GM12891 (cell line): ENCODE data around the gene ADCY5.

Experiments used
- POLR2A ChIP-seq: IDR thresholded peaks from 2 replicates; pipeline ENCODE4 v1.6.1; 2011; ENCODE audit warnings: low read depth, low read length, control low read depth
- POLR2AphosphoS5 ChIP-seq: IDR thresholded peaks from 2 replicates; pipeline ENCODE4 v1.6.1; 2011; ENCODE audit warnings: low read depth, low read length, control low read depth
- SPI1 ChIP-seq: IDR thresholded peaks from 2 replicates; pipeline ENCODE4 v1.6.1; 2011; ENCODE audit warnings: low read depth, low read length, control low read depth
- TAF1 ChIP-seq: IDR thresholded peaks from 2 replicates; pipeline ENCODE4 v1.6.1; 2011; ENCODE audit warnings: low read depth, low read length, control low read depth

DNA sequence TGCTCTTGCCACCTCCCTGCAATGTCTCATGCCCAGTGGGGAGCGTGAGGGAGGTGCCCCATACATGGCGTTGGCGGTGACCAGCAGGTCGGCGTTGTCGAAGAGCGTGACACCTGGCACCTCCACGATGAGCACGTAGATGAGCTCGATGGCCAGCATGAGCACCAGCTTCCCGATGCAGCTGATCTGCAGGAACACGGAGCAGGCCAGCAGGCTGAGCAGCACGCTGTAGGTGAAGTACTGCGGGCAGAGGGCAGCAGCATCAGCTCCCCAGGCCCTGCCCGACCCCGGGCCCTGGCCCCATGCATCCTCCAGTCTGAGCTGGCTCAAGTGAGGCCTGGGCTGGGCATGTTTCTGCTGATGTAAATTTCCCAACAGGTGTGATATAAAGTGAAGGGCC, 148.8 kb downstream of the ADCY5 start:
- no peak for TF ChIP-seq POLR2AphosphoS5
- no peak for TF ChIP-seq POLR2A
- no peak for TF ChIP-seq TAF1
- TF ChIP-seq SPI1, result no peak
